Activated B cell treated with CpG ODN at 0.5 μM for 24 hours (primary cell): ENCODE data around the gene SMPD3. TPM values are rescaled to one million over a fixed set of nuclear protein-coding genes. Genes with fewer than 3 reads are reported as not detected.

Source experiments
- ATAC-seq: fragments of 200-7000 bp; cut with Tn5 transposase; one replicate; pipeline ENCODE4 v1.10.0; 2021; ENCODE audit warnings: low read depth, mild to moderate bottlenecking, moderate library complexity
- CTCF ChIA-PET: fragments of 350-600 bp; sonication (Branson Sonifier 250); formaldehyde crosslinking; loops from one replicate; lab custom pipeline; 2021; ENCODE audit warnings: antibody characterized with exemption; lab: Charles Lee
- POLR2A ChIA-PET: fragments of 350-600 bp; sonication (Branson Sonifier 250); formaldehyde crosslinking; loops from one replicate; lab custom pipeline; 2021; ENCODE audit warnings: antibody characterized with exemption; lab: Charles Lee
- DNase-seq: peaks from one replicate; pipeline ENCODE4 v3.0.0; 2022
- H3K27ac Mint-ChIP-seq: one replicate; pipeline ENCODE4 v1.8.0; 2020; ENCODE audit warnings: mixed read lengths
- H3K27me3 Mint-ChIP-seq: one replicate; pipeline ENCODE4 v1.8.0; 2021; ENCODE audit warnings: mixed read lengths
- H3K36me3 Mint-ChIP-seq: one replicate; pipeline ENCODE4 v1.8.0; 2021; ENCODE audit warnings: low read depth, mixed read lengths
- H3K4me1 Mint-ChIP-seq: one replicate; pipeline ENCODE4 v1.8.0; 2021; ENCODE audit warnings: mixed read lengths
- H3K4me3 Mint-ChIP-seq: one replicate; pipeline ENCODE4 v1.8.0; 2020; ENCODE audit warnings: mild to moderate bottlenecking, mixed read lengths
- H3K9me3 Mint-ChIP-seq: one replicate; pipeline ENCODE4 v1.8.0; 2020; ENCODE audit warnings: mixed read lengths
- CTCF ChIP-seq: fragments of 200-600 bp; IDR thresholded peaks from one replicate; pipeline ENCODE4 v1.8.0; 2022; ENCODE audit warnings: antibody characterized with exemption, mild to moderate bottlenecking
- intact Hi-C: fragments of 100-400 bp; cut with micrococcal nuclease; formaldehyde crosslinking; loops from one replicate; pipeline ENCODE4 v1.15.1; 2024
- total RNA-seq: library from RNA; stranded (reverse); gene quantifications from 2 replicates; pipeline ENCODE4 v1.2.3, GENCODE V29; 2022

Gene SMPD3
- total RNA-seq, 1 donor from 2014 or later: 0.35 TPM

GRCh38 chr16:68378436-68379415, 69.6 kb downstream of the SMPD3 start:
- Mint-ChIP-seq H3K9me3 (no peaks in the 10 kb centered on the region), H3K27me3 (peaks cover 5% of the 10 kb centered on the region), H3K4me3 (no peak overlapping the region), H3K27ac (no peak overlapping the region), H3K4me1 (peaks cover 42% of the 10 kb centered on the region), H3K36me3 (no peaks in the 10 kb centered on the region)
- intact Hi-C loops: no loop called here
- POLR2A ChIA-PET: interaction anchor here (0.5 kb wide), 1 partner anchor 816 kb away, joined by 5 read pairs; the partner anchor contains the start of gene CTCF
- ATAC-seq (no peak), DNase-seq (no peak)
- no peak for TF ChIP-seq CTCF
- CTCF ChIA-PET: no interaction called here

GRCh38 chr16:68377667-68378393, 70.5 kb downstream of the SMPD3 start:
- DNase-seq (no peak), ATAC-seq (no peak)
- ChIA-PET POLR2A (no interaction called here), CTCF (no interaction called here)
- Mint-ChIP-seq H3K9me3 (no peaks in the 10 kb centered on the region), H3K27ac (no peak overlapping the region), H3K27me3 (peaks cover 10% of the 10 kb centered on the region), H3K4me1 (peaks cover 33% of the 10 kb centered on the region), H3K36me3 (no peaks in the 10 kb centered on the region), H3K4me3 (no peak overlapping the region)
- TF ChIP-seq CTCF: no peak
- intact Hi-C loops: no loop called here

GRCh38 chr16:68377221-68377620, 71.1 kb downstream of the SMPD3 start:
- no peak for TF ChIP-seq CTCF
- intact Hi-C loops: no loop called here
- POLR2A ChIA-PET: no interaction called here

GRCh38 chr16:68376590-68376989, 71.7 kb downstream of the SMPD3 start:
- no peaks in the 10 kb centered on the region for H3K9me3 Mint-ChIP-seq
- TF ChIP-seq CTCF: no peak
- ChIA-PET POLR2A (no interaction called here), CTCF (no interaction called here)
- no peak for DNase-seq
- H3K4me1 Mint-ChIP-seq: peaks cover 21% of the 10 kb centered on the region
- H3K27me3 Mint-ChIP-seq: peaks cover 10% of the 10 kb centered on the region
- no peak overlapping the region for H3K4me3 Mint-ChIP-seq
- H3K27ac Mint-ChIP-seq: no peak overlapping the region
- no peak for ATAC-seq
- no peaks in the 10 kb centered on the region for H3K36me3 Mint-ChIP-seq
- intact Hi-C loops: no loop called here

More at GRCh38 chr16:68377221-68377620, 71.1 kb downstream of the SMPD3 start:
- Mint-ChIP-seq H3K27ac (no peak overlapping the region), H3K27me3 (peaks cover 10% of the 10 kb centered on the region), H3K9me3 (no peaks in the 10 kb centered on the region), H3K4me1 (peaks cover 27% of the 10 kb centered on the region), H3K36me3 (no peaks in the 10 kb centered on the region), H3K4me3 (no peak overlapping the region)
- CTCF ChIA-PET: no interaction called here
- DNase-seq (no peak), ATAC-seq (no peak)
